HepG2 (cell line): ENCODE measurements around the gene RPTOR. TPM values are rescaled to one million over a fixed set of nuclear protein-coding genes. Genes with fewer than 3 reads are reported as not detected.
A peak's percentile ranks its signal among the peaks of the same experiment; 100 is the strongest.

Source experiments
- IKZF4 ChIP-seq: sonication (generic); formaldehyde crosslinking; IDR thresholded peaks from 2 replicates; pipeline ENCODE4 v1.5.1; 2020; ENCODE audit warnings: borderline replicate concordance, mild to moderate bottlenecking, low read depth, missing genetic modification reagents; ENCODE audit errors: not compliant biosample characterization
- POLR2A ChIP-seq, 2 experiments: IDR thresholded peaks; 2 replicates each; pipeline ENCODE4 v1.6.1; 2011; ENCODE audit warnings: low read depth in 2 of 2, low read length in 2 of 2, mild to moderate bottlenecking in 1 of 2, moderate library complexity in 1 of 2; ENCODE audit not compliant: insufficient read depth in 1 of 2
- polyA plus RNA-seq, 8 experiments: library from polyadenylated mRNA; depleted of rRNA in 3 of 8; stranded (reverse) in 7 of 8; unstranded in 1 of 8; fragments of >200 nt; fragmentation: Illumina TruSeq in 4 of 8; extraction: Trizol in 4 of 8; gene quantifications; 2 replicates each; pipeline versions ENCODE4 v1.2.1 to v1.2.3, GENCODE V29; 2011 to 2016; ENCODE audit warnings: low read depth in 4 of 8, missing spikeins in 1 of 8, mixed read lengths in 1 of 8; ENCODE audit not compliant: insufficient read depth in 1 of 8
- total RNA-seq, 5 experiments: library from RNA; depleted of rRNA; stranded (reverse); fragments of >200 nt; fragmentation: Illumina TruSeq; extraction: Trizol; gene quantifications; 2 replicates each; pipeline ENCODE4 v1.2.3, GENCODE V29; 2016; ENCODE audit warnings: low read depth in 1 of 5
- TF ChIP-seq, protein P1 (sequence below): sonication (generic); formaldehyde crosslinking; IDR thresholded peaks from 2 replicates; pipeline ENCODE4 v1.4.0; 2020; ENCODE audit warnings: mild to moderate bottlenecking, low read depth, missing genetic modification reagents
- TF ChIP-seq, protein P2 (sequence below): sonication (generic); formaldehyde crosslinking; IDR thresholded peaks from 2 replicates; pipeline ENCODE4 v1.4.0; 2020; ENCODE audit warnings: missing genetic modification reagents
- TF ChIP-seq, protein P3 (sequence below): sonication (generic); formaldehyde crosslinking; IDR thresholded peaks from 2 replicates; pipeline ENCODE4 v1.5.1; 2020; ENCODE audit warnings: missing genetic modification reagents, mild to moderate bottlenecking, borderline replicate concordance
- TF ChIP-seq, protein P4 (sequence below): IDR thresholded peaks from 2 replicates; pipeline ENCODE4 v1.6.1; 2018; ENCODE audit warnings: missing genetic modification reagents, mild to moderate bottlenecking, missing compliant biosample characterization
- TF ChIP-seq, protein P5 (sequence below): sonication (generic); formaldehyde crosslinking; IDR thresholded peaks from one replicate; pipeline ENCODE4 v1.5.1; 2020; ENCODE audit warnings: mild to moderate bottlenecking, missing genetic modification reagents; ENCODE audit errors: not compliant biosample characterization

The RPTOR gene
- total and polyA plus RNA-seq, 2 of the 13 experiments (the other 11 are each of a cell fraction or from before 2014, with no cell fraction given): 6.6 to 25.3 TPM

DNA sequence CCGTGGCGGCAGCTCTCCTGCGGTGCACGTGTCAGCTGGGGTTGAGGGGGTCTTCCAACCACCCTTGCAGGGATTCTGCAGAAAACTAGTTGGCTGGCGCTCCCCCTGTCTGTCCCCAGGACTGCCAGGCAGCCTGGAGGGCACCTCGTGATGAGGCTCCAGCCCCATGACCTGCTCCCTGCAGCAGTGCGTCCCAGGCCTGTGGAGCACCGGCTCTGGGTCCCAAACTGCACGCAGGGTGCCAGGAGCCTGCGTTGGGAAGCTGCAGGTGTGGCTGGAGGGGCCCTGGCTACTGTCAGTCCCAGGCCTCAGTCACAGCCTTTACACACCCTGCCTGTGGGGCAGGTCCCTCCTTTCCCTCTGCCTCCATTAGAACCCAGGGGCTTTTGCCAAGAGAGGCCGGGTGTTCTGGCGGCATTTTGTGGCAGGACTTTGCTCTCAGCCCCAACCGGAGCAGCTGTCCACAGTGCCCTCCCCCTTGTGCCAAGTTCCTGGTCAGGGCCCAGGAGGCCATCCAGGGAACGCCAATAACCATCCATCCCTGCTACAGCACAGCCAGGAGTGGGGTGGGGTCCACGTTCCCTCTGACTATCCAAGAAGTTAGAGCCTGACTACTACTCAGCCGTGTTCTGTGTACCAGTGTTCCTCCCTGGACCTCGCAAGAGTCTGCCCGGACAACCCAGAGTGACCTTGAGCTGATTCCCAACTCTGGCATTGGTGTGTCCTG is 456.2 kb downstream of the RPTOR start (continued):
- TF ChIP-seq, protein P1, sequence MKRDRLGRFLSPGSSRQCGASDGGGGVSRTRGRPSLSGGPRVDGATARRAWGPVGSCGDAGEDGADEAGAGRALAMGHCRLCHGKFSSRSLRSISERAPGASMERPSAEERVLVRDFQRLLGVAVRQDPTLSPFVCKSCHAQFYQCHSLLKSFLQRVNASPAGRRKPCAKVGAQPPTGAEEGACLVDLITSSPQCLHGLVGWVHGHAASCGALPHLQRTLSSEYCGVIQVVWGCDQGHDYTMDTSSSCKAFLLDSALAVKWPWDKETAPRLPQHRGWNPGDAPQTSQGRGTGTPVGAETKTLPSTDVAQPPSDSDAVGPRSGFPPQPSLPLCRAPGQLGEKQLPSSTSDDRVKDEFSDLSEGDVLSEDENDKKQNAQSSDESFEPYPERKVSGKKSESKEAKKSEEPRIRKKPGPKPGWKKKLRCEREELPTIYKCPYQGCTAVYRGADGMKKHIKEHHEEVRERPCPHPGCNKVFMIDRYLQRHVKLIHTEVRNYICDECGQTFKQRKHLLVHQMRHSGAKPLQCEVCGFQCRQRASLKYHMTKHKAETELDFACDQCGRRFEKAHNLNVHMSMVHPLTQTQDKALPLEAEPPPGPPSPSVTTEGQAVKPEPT: peak; percentile 5; the same call in 1 of the 2 replicates
- TF ChIP-seq, protein P2, sequence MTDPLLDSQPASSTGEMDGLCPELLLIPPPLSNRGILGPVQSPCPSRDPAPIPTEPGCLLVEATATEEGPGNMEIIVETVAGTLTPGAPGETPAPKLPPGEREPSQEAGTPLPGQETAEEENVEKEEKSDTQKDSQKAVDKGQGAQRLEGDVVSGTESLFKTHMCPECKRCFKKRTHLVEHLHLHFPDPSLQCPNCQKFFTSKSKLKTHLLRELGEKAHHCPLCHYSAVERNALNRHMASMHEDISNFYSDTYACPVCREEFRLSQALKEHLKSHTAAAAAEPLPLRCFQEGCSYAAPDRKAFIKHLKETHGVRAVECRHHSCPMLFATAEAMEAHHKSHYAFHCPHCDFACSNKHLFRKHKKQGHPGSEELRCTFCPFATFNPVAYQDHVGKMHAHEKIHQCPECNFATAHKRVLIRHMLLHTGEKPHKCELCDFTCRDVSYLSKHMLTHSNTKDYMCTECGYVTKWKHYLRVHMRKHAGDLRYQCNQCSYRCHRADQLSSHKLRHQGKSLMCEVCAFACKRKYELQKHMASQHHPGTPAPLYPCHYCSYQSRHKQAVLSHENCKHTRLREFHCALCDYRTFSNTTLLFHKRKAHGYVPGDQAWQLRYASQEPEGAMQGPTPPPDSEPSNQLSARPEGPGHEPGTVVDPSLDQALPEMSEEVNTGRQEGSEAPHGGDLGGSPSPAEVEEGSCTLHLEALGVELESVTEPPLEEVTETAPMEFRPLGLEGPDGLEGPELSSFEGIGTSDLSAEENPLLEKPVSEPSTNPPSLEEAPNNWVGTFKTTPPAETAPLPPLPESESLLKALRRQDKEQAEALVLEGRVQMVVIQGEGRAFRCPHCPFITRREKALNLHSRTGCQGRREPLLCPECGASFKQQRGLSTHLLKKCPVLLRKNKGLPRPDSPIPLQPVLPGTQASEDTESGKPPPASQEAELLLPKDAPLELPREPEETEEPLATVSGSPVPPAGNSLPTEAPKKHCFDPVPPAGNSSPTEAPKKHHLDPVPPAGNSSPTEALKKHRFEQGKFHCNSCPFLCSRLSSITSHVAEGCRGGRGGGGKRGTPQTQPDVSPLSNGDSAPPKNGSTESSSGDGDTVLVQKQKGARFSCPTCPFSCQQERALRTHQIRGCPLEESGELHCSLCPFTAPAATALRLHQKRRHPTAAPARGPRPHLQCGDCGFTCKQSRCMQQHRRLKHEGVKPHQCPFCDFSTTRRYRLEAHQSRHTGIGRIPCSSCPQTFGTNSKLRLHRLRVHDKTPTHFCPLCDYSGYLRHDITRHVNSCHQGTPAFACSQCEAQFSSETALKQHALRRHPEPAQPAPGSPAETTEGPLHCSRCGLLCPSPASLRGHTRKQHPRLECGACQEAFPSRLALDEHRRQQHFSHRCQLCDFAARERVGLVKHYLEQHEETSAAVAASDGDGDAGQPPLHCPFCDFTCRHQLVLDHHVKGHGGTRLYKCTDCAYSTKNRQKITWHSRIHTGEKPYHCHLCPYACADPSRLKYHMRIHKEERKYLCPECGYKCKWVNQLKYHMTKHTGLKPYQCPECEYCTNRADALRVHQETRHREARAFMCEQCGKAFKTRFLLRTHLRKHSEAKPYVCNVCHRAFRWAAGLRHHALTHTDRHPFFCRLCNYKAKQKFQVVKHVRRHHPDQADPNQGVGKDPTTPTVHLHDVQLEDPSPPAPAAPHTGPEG (CRISPR knock-in tag): no peak
- TF ChIP-seq POLR2A (IDR thresholded peaks at IDR 0.05; ENCODE audit: insufficient read depth in 1 of 2, low read depth in 2 of 2, low read length in 2 of 2) (peak in 1 of 2 experiments; percentile 25; a peak in 2 of 4 replicates), IKZF4 (CRISPR knock-in tag) (peak; percentile 28)
- TF ChIP-seq, protein P3, sequence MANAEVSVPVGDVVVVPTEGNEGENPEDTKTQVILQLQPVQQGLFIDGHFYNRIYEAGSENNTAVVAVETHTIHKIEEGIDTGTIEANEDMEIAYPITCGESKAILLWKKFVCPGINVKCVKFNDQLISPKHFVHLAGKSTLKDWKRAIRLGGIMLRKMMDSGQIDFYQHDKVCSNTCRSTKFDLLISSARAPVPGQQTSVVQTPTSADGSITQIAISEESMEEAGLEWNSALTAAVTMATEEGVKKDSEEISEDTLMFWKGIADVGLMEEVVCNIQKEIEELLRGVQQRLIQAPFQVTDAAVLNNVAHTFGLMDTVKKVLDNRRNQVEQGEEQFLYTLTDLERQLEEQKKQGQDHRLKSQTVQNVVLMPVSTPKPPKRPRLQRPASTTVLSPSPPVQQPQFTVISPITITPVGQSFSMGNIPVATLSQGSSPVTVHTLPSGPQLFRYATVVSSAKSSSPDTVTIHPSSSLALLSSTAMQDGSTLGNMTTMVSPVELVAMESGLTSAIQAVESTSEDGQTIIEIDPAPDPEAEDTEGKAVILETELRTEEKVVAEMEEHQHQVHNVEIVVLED (CRISPR knock-in tag): peak; percentile 43; the same call in 1 of the 2 replicates
- TF ChIP-seq, protein P4, sequence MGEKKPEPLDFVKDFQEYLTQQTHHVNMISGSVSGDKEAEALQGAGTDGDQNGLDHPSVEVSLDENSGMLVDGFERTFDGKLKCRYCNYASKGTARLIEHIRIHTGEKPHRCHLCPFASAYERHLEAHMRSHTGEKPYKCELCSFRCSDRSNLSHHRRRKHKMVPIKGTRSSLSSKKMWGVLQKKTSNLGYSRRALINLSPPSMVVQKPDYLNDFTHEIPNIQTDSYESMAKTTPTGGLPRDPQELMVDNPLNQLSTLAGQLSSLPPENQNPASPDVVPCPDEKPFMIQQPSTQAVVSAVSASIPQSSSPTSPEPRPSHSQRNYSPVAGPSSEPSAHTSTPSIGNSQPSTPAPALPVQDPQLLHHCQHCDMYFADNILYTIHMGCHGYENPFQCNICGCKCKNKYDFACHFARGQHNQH (CRISPR knock-in tag): no peak
- TF ChIP-seq, protein P5, sequence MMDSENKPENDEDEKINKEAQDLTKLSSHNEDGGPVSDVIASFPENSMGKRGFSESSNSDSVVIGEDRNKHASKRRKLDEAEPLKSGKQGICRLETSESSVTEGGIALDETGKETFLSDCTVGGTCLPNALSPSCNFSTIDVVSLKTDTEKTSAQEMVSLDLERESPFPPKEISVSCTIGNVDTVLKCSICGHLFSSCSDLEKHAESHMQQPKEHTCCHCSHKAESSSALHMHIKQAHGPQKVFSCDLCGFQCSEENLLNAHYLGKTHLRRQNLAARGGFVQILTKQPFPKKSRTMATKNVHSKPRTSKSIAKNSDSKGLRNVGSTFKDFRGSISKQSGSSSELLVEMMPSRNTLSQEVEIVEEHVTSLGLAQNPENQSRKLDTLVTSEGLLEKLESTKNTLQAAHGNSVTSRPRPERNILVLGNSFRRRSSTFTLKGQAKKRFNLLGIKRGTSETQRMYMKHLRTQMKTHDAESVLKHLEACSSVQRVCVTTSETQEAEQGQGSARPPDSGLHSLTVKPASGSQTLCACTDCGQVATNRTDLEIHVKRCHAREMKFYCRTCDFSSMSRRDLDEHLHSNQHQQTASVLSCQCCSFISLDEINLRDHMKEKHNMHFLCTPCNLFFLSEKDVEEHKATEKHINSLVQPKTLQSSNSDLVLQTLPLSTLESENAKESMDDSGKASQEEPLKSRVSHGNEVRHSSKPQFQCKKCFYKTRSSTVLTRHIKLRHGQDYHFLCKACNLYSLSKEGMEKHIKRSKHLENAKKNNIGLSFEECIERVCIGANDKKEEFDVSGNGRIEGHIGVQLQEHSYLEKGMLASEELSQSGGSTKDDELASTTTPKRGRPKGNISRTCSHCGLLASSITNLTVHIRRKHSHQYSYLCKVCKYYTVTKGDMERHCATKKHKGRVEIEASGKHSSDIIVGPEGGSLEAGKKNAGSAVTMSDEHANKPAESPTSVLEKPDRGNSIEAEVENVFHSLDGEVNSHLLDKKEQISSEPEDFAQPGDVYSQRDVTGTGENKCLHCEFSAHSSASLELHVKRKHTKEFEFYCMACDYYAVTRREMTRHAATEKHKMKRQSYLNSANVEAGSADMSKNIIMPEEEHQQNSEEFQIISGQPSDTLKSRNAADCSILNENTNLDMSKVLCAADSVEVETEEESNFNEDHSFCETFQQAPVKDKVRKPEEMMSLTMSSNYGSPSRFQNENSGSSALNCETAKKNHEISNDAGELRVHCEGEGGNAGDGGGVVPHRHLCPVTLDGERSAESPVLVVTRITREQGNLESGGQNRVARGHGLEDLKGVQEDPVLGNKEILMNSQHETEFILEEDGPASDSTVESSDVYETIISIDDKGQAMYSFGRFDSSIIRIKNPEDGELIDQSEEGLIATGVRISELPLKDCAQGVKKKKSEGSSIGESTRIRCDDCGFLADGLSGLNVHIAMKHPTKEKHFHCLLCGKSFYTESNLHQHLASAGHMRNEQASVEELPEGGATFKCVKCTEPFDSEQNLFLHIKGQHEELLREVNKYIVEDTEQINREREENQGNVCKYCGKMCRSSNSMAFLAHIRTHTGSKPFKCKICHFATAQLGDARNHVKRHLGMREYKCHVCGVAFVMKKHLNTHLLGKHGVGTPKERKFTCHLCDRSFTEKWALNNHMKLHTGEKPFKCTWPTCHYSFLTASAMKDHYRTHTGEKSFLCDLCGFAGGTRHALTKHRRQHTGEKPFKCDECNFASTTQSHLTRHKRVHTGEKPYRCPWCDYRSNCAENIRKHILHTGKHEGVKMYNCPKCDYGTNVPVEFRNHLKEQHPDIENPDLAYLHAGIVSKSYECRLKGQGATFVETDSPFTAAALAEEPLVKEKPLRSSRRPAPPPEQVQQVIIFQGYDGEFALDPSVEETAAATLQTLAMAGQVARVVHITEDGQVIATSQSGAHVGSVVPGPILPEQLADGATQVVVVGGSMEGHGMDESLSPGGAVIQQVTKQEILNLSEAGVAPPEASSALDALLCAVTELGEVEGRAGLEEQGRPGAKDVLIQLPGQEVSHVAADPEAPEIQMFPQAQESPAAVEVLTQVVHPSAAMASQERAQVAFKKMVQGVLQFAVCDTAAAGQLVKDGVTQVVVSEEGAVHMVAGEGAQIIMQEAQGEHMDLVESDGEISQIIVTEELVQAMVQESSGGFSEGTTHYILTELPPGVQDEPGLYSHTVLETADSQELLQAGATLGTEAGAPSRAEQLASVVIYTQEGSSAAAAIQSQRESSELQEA (CRISPR knock-in tag): no peak
